ENCODE results near the gene GCLM. TPM values are rescaled to one million over a fixed set of nuclear protein-coding genes. Genes with fewer than 3 reads are reported as not detected.

Gene GCLM
- total RNA-seq, 1 donor from 2014 or later, result 9.9 TPM

- DNase-seq (ENCODE audit: low spot score), result peak; percentile 92
Observed at GRCh38 chr1:93846992-93847810, 62.0 kb downstream of the GCLM start.

GRCh38 chr1:93846206-93846991 is 62.8 kb downstream of the GCLM start:
- DNase-seq (ENCODE audit: low spot score), result peak; percentile 93

GRCh38 chr1:93845538-93846205 is 63.6 kb downstream of the GCLM start:
- peak; percentile 83 for DNase-seq (ENCODE audit: low spot score)

- DNase-seq (ENCODE audit: low spot score), result peak; percentile 87
Observed at GRCh38 chr1:93844262-93845045, 64.8 kb downstream of the GCLM start.

GRCh38 chr1:93842750-93843500 is 66.3 kb downstream of the GCLM start:
- no peak for DNase-seq (ENCODE audit: low spot score)

- DNase-seq (ENCODE audit: low spot score), result no peak
Observed at GRCh38 chr1:93841771-93842170, 67.5 kb downstream of the GCLM start.

GRCh38 chr1:93840956-93841482 is 68.2 kb downstream of the GCLM start:
- no peak for DNase-seq (ENCODE audit: low spot score)

GRCh38 chr1:93839753-93840152 is 69.5 kb downstream of the GCLM start:
- DNase-seq (ENCODE audit: low spot score), result peak; percentile 54

- peak; percentile 81 for DNase-seq (ENCODE audit: low spot score)
Observed at GRCh38 chr1:93839307-93839706, 69.9 kb downstream of the GCLM start.

- no peak for DNase-seq (ENCODE audit: low spot score)
Observed at GRCh38 chr1:93837961-93838360, 71.3 kb downstream of the GCLM start.

Other genes with a start within 250 kb of the GCLM start
- gene BCAR3, start 227.6 kb downstream of the GCLM start, total RNA-seq (ENCODE audit: insufficient read depth, low replicate concordance), result 17.6 TPM
- gene DNTTIP2, start 30.2 kb downstream of the GCLM start, total RNA-seq (ENCODE audit: insufficient read depth, low replicate concordance), result 27.4 TPM
- gene ABCA4, start 211.7 kb upstream of the GCLM start, total RNA-seq (ENCODE audit: insufficient read depth, low replicate concordance), result 0.48 TPM